HG02571 (cell line): ENCODE data around the gene GPX4.

Source experiments
- ATAC-seq: cut with Tn5 transposase; IDR thresholded peaks from one replicate; pipeline ENCODE4 v1.9.1; 2021; ENCODE audit warnings: mild to moderate bottlenecking, moderate library complexity; ENCODE audit not compliant: unreplicated experiment

Gene GPX4, protein sequence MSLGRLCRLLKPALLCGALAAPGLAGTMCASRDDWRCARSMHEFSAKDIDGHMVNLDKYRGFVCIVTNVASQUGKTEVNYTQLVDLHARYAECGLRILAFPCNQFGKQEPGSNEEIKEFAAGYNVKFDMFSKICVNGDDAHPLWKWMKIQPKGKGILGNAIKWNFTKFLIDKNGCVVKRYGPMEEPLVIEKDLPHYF

DNA sequence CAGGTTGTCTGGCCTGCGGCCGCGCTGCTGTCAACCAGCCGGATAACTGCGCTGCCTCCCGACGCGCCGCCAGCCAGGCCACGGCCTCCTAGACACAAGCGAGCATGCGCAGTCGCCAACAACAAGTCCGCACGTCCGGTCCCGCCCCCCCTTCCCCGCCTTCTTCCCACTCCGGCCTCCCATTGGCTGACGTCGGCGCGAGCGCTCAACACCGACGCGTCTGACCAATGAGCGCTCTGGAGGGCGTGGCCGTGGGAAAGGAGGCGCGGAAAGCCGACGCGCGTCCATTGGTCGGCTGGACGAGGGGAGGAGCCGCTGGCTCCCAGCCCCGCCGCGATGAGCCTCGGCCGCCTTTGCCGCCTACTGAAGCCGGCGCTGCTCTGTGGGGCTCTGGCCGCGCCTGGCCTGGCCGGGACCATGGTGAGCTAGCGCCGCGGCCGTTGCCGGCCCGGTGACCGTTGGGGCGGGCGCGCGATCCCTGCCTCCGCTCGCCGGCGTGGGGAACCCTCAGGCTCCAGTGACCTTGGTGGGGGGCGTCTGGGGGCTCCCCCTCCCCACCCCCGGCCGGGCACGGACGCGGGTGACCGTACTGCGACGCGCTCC is at the start of gene GPX4:
GPX4 (plus strand) TSS at position 287 of the 603 bp plus-strand sequence; CDS start at position 337, 50 bp downstream.
- ATAC-seq: peak; percentile 62

DNA sequence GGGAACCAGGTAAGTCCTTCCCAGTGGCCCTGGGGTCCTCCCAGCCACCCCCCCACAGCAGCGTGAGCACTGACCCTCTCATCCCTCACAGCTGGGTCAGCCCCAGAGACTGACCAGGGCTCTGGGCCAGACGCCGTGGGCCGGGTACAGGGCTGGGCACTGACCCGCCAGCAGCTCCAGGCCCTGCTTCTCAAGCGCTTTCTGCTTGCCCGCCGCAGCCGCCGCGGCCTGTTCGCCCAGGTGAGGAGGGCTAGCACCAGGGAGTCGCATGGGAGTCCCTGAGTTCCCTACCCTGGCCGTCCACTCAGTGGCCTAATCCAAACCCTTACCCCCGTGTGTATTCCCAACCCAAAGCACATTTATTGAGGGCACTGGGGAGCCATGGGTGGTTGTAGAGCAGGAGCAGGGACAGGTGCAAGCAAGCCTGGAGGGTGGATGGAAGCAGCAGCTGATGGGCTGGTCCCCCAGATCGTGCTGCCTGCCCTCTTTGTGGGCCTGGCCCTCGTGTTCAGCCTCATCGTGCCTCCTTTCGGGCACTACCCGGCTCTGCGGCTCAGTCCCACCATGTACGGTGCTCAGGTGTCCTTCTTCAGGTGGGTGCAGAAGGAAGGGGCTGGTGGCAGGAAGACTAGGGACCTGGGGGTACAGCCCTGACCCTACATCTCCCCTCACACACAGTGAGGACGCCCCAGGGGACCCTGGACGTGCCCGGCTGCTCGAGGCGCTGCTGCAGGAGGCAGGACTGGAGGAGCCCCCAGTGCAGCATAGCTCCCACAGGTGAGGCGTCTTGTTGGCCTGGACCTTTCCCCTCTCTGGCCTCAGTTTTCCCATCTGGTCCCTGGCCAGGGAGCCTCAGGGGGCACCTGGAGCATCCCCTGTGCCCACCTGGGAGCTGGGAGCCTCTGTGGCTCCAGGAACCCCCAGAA is 49.4 kb upstream of the GPX4 start:
- no peak for ATAC-seq

DNA sequence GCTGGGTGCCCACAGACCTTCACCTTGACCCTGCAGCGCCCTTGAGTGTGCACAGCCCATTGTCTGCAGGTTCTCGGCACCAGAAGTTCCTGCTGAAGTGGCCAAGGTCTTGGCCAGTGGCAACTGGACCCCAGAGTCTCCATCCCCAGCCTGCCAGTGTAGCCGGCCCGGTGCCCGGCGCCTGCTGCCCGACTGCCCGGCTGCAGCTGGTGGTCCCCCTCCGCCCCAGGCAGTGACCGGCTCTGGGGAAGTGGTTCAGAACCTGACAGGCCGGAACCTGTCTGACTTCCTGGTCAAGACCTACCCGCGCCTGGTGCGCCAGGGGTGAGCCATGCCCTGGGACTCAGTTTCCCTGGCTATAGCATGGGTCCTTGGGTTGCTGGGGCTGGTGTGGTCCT is 48.8 kb upstream of the GPX4 start:
- ATAC-seq: no peak

DNA sequence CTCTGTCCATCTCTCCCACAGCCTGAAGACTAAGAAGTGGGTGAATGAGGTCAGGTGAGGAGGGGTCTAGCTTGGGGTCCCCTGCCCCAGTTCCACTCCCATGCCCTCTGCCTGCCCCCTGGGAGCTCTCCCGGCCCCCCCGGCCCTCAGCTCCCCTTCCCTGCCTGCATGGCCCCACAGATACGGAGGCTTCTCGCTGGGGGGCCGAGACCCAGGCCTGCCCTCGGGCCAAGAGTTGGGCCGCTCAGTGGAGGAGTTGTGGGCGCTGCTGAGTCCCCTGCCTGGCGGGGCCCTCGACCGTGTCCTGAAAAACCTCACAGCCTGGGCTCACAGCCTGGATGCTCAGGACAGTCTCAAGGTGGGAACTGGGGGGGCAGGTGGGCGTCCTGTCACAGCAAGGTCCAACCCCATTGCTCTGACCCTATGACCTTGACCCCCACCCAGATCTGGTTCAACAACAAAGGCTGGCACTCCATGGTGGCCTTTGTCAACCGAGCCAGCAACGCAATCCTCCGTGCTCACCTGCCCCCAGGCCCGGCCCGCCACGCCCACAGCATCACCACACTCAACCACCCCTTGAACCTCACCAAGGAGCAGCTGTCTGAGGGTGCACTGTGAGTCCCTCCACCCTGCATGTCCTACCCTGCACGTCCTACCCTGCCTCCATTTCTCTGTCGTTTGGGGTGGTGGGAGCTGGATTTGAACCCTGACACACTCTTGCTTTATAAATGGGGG is 47.7 kb upstream of the GPX4 start:
- ATAC-seq: no peak

DNA sequence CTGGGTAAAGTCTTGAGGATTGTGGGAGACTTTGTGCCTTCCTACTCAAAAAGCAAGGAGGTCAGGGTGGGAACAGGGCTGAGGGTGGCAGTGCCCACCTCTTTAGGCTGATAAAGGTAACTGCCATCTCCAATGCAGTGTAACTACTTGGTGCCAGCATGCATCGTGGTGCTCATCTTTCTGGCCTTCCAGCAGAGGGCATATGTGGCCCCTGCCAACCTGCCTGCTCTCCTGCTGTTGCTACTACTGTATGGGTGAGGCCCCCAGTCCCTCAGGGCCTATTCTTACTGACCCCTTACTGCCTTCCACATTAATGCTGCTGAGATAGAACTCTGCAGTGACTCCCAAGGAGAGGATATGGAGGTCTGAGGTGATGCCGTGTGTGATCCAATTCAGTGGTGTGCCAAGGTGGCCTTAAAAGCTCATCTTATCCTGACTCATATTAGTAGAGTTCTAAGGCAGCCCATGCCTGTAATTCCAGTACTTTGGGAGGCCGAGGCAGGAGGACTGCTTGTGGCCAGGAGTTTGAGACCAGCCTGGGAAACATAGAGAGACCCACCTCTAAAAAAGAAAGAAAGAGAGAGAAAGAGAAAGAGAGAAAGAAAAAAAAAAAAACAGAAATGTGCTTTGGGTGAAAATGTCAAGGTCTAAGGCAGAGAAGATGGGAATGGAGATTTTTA is 46.5 kb upstream of the GPX4 start:
- ATAC-seq: no peak

DNA sequence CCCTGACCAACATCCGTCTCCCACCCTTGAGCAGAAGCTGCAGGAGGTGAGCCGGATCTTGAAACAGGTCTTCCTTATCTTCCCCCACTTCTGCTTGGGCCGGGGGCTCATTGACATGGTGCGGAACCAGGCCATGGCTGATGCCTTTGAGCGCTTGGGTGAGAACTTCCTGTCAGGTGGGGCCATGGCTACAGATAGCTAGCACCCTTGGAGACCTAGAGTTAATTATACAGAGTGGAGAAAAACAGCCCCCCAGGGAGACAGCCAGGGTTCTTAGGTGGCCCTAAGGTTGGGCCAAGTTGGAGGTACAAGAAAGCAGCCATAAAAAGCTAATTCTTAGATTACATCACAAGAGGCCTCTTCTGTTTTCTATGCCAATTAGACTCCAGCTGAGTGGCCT is 45.7 kb upstream of the GPX4 start:
- no peak for ATAC-seq

DNA sequence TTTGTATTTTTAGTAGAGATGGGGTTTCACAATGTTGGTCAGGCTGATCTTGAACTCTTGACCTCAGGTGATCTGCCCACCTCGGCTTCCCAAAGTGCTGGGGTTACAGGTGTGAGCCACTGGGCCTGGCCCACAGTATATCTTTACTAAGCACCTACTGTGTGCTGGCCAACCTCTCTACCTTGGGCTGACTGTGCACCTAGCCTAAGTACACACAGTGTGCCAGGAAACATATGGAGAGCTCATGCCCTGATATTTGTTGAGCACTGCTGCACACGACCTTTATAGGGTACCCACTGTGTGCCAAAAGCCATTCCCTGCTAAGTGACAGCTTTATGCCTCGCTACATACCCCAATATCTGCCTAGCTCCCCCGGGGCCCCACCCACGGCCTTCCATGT is 43.1 kb upstream of the GPX4 start:
- no peak for ATAC-seq

DNA sequence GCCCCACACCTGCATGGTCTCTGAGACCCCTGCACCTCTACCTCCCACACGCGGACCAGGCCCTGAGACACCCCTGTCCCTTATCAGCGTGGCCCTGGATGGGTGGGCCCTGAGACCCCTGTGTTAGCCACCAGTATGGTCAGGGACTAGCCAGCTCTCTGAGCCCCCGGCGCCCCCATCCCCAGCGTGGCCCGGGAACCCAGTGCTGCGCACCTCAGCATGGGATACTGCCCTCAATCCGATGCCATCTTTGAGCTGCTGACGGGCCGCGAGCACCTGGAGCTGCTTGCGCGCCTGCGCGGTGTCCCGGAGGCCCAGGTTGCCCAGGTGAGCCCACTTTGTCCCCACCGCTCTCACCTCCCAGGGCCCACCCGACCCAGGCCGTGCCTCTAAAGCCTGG is 41.8 kb upstream of the GPX4 start:
- no peak for ATAC-seq

DNA sequence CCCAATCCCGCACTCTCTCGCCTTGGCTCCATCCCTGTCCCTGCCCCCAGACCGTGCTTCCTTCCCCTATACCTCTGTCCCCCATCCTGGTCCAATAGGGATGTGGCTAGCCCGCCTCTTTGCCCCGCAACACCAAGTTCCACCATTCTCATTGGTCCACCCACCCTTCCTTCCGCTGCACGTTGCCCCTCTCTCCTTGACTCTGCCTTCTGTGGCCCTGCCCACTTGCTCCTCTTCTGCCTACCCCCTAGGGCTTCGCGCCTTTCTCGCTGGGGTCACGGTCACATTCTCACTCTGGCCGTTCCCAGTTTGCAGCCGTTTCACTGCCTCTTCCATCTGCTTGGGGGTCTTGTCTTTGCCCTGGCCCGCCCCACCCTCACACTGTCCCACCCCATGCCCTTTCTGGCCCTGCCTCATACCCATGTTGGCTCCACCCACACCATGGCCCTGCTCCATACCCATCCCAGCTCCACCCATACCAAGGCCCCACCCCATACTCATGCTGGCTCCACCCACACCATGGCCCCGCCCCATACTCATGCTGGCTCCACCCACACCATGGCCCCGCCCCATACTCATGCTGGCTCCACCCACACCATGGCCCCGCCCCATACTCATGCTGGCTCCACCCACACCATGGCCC is 41.3 kb upstream of the GPX4 start:
- ATAC-seq: no peak

DNA sequence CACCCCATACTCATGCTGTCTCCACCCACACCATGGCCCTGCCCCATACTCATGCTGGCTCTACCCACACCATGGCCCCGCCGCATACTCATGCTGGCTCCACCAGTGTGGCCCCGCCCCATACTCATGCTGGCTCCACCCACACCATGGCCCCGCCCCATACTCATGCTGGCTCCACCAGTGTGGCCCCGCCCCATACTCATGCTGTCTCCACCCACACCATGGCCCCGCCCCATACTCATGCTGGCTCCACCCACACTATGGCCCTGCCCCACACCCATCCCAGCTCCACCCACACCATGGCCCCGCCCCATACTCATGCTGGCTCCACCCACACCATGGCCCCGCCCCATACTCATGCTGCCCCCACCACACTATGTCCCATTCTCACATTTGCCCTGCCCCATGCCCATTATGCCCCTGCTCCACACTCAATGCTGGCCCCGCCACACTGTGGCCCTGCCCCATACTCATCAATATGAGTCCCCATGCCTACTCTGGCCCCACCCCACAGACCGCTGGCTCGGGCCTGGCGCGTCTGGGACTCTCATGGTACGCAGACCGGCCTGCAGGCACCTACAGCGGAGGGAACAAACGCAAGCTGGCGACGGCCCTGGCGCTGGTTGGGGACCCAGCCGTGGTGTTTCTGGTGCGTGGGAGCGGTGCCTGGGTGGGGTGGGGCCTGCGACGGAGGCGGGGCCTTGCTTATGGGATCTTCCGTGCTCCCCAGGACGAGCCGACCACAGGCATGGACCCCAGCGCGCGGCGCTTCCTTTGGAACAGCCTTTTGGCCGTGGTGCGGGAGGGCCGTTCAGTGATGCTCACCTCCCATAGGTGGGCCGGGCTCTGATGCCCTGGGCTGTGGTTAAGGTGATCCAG is 40.5 kb upstream of the GPX4 start:
- no peak for ATAC-seq

DNA sequence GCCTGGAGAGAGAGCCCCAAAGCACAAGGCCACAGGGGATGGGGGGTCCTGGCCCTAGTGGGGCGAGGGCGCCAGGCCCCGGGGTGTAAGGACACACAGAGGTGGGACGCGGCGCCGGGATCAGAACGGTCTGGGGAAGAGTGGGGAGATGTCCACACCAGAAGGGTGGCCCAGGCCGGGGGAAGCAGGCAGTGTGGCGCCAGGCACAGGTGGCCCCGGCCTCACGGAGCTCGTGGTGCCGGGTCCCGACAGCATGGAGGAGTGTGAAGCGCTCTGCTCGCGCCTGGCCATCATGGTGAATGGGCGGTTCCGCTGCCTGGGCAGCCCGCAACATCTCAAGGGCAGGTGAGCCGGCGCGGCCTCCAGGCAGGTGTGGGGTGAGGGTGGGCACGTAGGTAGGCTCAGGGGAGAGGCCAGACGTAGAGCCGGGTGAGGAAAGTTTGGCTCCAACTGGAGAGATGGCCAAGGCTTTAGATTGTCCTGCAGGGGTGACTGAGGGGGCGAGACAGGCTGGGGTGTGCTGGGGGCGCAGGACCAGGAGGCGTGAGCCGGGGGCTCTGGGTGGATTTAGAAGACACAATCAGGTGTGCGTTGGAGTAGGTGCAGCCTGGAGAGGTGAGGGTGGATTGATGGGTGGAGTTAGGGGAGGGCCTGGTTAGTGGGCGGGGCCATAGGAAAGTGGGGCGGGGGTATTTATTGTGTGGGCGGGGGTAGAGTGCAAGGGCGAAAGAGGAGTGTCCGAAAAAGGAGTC is 39.7 kb upstream of the GPX4 start:
- no peak for ATAC-seq

DNA sequence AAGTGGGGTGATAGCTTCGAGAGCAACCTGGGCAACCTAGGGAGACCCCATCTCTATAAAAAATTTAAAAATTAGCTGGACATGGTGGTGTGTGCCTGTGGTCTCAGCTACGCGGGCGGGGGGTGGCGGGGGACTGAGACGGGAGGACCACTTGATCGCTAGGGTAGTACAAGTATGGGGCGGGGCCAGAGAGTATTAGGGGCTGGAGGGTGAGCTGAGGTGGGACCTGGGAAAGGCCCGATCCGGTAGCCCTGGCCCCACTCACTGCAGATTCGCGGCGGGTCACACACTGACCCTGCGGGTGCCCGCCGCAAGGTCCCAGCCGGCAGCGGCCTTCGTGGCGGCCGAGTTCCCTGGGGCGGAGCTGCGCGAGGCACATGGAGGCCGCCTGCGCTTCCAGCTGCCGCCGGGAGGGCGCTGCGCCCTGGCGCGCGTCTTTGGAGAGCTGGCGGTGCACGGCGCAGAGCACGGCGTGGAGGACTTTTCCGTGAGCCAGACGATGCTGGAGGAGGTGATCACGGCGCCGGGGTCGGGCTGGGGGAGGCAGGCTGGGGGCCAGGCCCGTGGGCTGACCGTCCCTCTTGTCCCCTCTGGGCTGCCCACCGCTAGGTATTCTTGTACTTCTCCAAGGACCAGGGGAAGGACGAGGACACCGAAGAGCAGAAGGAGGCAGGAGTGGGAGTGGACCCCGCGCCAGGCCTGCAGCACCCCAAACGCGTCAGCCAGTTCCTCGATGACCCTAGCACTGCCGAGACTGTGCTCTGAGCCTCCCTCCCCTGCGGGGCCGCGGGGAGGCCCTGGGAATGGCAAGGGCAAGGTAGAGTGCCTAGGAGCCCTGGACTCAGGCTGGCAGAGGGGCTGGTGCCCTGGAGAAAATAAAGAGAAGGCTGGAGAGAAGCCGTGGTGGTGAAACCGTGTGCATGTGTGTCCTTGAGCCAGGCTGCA is 38.9 kb upstream of the GPX4 start:
- ATAC-seq: no peak

DNA sequence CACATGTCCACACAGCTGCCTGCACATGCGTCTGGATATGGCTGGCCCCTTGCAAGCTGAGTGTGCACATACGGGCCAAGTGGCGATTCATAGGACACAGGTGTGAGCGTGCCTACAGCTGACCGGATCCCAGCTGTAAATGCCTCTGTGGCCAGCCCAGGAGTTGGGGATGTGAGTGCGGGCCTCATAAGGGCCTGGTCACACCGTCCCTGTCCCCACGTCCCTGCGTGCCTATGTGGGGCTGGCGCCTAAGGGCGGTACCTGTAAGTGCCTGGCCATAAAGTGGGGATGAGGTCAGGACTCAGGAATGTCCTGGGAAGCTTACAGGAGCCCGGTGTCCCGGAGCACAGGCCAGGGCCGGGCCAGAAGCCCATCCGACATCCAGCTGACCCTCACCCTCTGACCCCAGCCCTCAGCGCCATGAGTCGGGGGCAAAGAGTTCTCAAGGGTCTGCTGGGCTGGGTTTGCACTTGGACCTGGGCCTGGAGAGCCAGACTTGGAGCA is 38.1 kb upstream of the GPX4 start:
- ATAC-seq: no peak

DNA sequence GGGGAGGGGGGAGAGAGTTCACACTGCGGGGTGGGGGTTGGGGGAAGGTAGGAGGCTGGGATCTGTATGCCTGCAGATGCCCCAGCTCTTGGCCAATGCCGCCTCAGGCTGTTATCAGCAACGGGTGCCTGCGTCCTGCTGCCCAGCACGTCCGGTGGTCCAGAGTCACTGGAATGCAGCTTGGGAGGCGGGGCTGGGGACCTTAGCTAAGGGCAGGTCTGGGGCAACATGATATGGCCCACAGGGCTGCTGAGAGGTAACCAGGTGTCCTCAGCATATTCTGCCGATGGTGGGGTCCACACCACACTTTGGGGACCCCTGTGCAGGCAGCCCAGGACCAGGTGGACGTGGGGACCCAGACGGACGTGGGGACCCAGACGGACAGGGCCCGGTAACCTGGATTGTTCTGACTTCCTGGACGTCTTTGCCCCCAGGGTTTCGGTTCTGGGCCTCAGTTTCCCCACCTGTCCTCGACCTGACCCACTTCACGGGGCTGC is 37.5 kb upstream of the GPX4 start:
- no peak for ATAC-seq

DNA sequence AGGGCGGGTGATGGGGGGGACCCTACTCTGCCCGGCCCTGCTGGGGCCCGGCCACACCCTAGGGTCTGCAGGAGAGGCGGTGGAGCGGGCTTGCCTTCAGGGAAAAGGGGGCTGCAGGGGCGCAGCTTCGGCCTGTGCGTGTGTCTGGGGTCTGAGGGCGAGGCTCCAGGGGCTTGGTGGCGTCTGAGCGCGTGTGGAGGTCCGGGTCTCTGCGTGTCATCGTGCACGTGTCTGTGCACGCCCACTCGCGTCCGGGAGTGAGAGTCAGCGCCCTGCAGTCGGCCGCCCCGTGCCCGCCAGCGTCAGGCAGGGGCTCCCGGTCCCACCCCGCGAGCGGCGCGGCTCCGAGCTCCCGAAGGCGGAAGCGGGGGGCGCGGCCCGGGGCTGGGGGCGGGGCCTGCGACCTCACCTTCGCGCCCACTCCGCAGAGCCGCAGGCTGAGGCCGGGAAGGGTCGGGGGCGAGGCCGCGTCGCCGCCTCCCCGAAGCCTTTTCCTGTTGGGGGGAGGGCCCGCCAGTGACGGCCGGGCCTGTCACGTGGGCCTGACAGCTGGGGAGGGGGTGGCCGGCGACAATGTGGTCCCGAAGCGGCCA is 37.0 kb upstream of the GPX4 start, which contains the start of gene ARHGAP45:
ARHGAP45 (plus strand) TSS at position 420 of the 593 bp plus-strand sequence. CDS start 239 bp downstream, outside the sequence.
- ATAC-seq: no peak

DNA sequence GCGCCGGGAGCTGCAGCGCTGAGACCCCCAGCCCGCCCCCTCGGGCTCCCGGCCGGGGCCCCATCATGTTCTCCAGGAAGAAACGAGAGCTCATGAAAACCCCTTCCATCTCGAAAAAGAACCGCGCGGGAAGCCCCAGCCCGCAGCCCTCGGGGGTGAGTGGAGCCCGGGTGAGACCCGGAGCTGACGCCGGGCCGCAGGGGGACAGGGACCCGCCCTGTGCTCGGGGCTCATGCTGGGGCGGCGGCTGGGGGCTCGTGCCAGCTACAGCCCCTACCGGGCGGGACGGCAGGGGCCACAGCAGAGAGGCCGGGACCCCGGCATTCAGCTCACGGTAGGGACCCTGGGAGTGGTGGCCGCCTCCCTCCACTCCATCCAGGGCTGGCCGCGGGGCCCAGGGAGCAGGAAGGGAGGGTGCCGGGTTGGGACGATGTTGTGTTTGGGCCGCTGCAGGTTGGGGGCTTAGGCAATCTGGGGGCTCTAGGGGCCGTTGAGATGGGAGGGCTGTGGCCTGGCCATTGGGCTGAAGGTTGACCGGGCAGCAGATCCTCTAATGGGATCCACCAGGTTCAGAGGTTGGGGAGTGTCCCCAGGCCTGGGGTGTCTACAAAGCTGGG is 36.3 kb upstream of the GPX4 start:
- no peak for ATAC-seq
